CD1c-positive myeloid dendritic cell (primary cell): Measurements from ENCODE around the gene PBX1.
"Not testable (repeated sequence)": the region's sequence is repeated elsewhere in the genome, so short reads cannot be mapped to it uniquely, and the experiment has no call there.

Source experiments
- DNase-seq: peaks from one replicate; pipeline ENCODE4 v3.0.0-alpha.2; 2016; ENCODE audit errors: extremely low spot score

PBX1 gene

DNA sequence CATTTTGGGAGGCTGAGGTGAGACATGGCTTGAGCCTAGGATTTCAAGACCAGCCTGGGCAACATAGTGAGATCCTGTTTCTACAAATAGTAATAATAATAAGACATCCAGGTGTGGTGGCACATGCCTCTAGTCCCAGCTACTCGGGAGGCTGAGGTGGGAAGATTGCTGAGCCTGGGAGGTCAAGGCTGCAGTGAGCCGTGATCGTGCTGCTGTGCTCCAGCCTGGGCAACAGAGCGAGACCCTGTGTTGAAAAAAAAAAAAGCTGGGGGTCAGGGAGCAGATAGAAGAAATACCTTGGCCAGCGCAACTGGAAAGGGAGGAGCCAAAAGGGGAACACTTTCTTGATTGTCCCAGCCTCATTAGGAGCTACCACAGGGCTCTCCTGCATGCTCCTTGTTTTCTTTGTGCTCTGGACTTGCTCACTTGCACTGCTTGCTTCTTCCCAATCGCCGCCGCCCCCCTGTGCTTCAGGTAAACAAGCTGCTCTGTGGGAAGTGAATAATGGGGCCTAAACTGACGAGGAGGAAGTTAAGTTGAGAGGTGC lies 31.1 kb downstream of the PBX1 start:
- DNase-seq: no peak

DNA sequence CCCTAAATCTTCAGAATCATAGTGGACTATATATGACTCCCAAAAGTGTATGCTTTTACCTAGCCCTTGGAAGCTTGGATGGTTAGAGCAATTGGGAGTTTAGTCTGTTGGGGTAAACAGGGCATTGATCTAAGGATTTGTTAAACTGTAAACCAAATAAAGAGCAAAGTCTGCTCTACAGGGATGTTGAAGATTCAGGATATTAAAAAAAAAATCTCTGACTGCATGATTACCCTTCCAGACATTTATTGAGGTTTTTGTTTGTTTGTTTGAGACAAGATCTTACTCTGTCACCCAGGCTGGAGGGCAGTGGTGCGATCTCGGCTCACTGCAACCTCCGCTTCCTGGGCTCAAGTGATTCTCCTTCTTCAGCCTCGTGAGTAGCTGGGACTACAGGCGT lies 31.6 kb downstream of the PBX1 start:
- DNase-seq: no peak

DNA sequence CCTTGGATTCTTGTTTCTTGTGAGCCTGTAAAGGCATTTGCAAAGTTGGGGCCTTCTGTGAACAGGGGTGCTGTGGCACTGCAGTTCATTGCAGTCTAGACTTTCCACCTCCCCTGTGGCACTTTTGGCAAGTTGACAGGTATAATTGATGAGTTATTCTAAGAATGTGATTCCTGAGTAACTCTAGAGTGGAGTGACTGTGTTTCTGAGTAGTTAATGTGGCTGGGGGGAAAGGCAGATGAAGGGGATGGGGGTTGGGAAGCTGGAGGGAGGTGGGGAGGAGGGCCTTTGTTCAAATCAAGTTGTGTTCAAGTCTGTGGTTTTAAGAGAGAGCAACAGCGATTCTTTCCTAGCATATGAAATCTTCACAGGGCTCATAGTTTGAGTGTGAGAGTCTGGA lies 32.9 kb downstream of the PBX1 start:
- DNase-seq: no peak

DNA sequence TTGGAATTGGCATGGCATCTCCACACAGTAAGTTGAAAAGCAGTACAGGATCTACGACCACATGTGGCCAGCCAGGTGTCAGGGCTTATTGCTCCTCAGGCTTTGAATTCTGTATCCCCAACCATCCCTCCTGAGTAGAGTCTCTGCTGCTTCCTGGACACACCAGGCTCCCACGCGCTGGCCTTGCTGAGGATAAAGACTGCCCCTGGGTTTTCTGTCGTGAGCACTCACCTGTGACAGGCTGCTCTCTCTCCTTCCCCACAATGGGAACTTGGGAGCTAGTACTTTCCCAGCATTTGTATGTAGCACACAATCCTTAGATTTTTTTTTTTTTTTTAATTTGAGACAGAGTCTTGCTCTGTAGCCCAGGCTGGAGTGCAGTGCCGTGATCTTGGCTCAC lies 33.6 kb downstream of the PBX1 start:
- DNase-seq: no peak

DNA sequence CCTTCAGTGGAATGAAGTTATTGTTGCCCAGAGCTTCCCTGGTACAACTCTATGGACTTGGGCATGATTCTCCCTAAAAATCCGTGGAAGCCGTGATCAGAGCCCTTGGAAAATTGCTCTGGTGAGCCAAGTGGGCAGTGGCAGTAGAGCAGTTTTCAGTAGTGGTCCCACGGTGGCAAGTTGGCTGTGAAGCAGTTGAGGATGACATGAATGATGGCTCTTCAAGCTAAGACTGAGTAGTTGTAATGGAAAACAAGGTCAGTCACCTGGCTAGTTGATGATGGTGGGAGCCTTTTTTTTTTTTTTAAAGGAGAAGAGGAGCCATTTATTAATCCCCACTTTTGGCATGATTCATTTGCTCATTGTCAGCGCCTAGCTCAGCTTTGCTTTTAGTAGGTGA lies 36.2 kb downstream of the PBX1 start:
- DNase-seq: no peak

DNA sequence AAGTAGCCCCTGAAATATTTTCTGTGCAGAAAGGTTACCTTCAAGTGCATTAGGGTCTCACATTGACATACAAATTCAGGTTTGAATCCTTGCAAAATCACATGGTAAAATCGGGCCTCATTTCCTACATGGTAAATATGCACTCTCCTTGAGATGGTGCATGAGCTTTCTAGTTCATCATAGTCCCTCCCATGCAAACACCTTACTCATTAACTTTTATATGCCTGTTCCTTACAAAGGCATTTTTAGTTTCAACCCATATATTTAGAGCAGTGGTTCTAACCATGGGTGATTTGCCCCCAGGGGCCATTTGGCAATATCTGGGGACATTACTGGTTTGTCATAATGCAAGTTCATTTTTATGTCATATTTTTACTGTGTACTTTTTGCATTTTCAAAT lies 37.2 kb downstream of the PBX1 start:
- no peak for DNase-seq

DNA sequence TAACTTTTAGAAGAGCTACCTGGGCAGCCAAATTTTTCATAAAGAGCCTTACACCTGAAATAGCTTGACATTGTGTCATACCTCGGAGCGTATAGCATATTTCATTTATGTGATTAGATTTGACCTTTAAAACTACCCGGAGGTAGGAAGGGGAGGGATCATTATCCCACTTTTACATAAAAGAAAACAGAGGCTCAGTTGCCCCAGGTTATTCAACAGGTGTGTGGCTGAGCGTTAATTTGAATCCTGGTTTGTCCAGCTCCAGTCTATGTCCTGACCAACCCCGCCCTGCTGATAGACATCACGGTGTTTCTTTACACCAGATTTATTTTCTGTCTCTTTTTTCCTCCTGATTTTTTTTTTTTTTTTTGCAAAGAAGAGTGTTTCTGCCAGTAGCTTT lies 39.7 kb downstream of the PBX1 start:
- no peak for DNase-seq

DNA sequence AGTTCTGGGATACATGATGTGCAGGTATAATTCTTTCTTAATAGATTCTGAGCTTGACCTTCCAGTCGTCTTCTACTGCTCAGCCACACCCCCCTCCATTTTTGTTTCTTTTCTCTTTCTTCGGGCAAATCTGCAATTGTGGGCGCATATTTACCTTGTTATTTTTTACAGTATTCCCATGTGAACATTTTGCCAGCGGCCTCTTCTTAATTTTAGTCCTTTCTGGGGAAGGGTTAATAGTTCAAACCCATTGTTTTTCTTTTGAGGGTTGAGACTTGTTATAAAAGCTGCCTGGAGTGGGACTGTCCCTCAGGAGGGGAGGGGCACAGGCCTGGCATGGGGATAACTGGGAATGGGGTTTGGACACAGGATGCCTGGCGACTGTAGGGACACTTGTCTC lies 40.3 kb downstream of the PBX1 start:
- no peak for DNase-seq

DNA sequence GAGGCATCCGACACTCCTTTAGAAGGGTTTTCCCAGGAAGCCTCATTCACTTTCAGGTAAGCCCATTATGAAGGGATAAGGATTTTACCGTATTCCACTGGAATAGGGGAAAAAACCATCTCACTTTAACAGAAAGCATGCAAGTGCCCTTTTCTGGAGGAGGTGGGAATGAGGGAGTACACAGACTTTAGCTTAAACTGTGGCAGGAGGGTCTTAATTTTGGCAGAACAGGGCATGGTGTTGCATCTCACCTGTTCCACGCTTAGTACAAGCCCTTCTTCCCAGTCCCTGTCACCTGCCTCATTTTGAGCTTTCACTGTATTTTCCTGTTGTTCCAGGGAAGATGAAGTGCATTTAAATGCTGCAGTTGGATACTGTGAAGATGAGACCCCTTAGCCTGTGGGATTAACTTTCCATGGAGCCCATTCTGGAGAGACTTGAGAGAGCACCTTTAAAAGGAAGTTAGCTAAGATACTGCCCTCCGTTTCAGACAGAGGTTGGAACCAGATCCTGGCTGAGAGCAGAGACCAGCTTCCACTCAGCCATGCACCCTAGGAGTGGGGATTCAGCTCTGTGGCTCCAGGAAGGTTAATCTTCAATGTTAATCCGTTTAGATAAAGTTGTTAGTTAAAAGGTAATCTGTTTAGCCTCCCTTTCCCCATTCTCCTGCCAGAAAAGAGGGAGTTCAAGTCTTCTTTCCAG lies 42.6 kb downstream of the PBX1 start:
- no peak for DNase-seq

DNA sequence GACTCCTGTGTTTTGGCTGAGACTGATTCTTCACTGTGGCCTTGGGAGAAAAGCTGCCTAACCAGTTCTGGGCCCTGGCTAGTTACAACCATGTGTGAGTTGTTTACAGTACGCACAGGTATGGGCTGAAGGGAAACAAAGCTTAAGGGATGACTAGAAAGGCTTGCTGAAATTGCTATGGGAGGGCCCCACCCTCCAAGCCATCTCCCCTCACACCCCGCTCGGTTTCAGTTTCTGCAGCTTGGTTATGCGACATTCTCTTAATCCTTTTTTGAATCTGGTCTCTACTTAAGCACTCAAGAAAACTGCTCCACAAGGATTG lies 43.1 kb downstream of the PBX1 start:
- no peak for DNase-seq

DNA sequence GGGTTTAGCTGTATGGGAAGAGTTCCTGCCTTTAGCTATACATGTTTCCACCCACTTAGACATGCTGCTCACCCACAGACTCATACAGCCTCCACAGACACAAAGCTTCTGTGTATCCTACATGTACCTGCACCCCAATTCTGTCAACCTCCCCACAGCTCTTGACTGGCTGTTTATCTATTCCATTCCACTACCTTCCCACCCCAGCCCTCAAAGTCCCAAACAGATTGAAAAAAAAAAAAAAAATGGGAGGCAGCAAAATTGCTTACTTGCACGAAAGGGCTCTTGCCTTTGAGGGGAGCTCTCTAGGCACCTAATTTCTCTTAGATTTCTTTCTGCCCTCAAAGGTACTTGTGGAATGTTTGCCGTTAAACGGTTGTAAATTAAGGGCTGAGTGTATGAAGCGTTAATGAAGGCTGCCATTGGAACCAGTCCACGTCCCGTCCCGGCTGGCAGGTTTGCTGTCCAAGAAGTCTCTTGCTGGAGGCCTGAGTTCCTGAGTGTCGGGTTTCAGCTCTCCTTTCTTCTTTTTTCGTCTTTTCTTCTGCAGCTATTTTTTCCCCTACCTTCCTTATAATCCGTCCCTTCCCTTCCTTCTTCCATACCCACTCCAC lies 43.6 kb downstream of the PBX1 start:
- no peak for DNase-seq

DNA sequence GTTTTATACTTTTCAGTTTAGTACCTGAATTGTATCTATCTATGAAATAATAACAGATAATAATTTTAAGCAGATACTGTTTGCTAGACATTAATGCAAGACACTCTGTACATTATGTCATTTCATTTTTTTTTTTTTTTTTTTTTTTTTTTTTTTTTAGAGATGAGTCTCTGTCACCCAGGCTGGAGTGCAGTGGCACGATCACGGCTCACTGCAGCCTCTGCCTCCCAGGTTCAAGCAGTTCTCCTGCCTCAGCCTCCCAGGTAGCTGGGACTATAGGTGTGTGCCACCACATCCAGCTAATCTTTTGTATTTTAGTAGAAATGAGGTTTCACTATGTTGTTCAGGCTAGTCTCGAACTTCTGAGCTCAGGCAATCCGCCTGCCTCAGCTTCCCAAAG lies 44.8 kb downstream of the PBX1 start:
- DNase-seq: not testable (repeated sequence)

DNA sequence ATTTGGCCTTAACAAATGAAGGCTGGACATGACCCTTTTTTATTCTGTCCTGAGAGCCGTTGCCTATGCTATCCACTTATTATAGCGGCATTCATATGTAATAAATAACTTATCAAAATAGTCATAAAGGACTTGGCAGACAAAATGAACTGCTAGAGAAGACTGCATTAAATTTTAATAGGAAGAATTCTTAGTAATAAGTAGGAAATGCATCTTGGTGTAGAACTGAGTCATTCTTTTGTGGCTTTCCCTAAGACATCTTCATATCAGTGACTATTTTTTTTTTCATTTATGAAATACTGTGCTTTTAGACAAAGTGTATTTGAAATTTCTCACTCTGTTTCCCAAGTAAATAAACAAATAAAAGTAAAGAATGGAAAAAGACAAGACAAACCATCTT lies 45.6 kb downstream of the PBX1 start:
- no peak for DNase-seq

DNA sequence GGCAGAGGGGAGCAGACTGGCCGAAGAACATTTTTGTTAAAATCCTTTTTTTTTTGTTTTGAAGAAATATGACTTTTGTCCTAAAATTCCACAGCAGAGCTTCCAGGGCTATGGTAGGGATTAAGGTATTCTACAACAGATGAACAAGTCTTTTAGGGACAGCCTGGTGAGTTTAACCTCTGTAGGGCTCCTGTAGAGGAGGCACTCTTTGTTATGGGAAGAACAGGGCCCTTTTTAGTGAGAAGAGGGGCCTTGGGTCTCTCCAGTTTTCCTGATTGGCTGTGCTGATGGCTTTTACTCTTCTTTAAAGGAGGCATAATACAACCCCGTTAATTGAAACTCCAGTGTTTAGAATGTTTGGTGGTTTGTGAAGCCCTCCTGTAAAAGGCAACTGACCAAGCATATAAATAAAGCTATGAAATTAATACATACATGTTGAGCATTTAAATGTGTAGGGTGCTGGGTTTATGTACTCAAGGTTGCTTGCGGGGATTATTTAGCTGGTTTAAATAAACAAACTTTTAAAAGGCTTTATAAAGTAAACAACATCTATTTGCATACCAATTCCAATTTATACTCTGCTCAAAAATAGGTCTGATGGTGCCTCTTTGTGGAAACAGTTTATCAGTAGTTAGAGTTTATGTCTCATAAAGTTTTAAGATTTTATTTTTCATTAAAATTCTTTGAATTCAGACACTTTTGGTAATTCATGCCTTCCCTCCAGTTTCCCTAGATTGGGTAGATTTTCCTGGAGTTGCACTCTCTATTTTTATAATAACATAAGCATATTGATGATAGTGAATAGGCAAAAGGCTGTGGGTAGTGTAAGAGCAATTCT lies 46.5 kb downstream of the PBX1 start:
- DNase-seq: no peak

DNA sequence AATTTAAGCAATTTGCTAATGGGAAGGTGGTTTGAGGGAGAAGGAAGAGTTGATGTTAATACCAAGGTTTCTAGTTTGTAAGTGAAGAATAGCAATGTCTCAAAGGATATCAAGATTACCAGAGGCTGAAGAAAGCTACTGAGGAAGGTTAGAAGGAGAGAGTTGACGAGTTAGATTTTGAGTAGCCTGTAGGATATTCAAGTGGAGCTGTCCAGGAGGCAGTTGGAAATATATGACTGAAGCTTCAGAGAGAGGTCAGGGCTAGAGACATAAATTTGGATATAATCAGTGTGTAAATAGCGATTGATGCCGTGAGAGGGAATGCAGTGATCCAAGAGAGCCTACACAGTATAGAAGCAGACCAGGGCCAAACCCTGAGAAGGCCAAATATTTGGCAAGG lies 48.4 kb downstream of the PBX1 start:
- no peak for DNase-seq

DNA sequence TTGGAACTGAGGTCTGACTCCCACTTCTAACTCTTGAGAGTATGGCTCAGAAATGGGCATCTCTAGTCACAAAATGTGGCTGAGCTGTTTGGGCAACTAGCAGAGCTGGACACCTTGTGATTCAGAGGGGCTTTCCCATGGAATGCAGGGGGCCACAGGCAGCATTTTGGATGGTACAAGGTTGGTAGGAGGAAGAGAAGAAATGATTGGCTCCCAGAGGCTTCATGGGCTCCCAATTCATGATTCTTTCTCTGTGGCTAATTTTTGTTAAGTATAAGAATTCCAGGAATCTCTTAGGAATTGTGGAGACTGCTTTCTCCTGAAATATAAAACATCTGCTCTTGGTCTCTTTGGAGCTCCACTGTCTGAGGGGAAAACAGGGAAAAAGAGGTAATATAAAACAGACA lies 49.7 kb downstream of the PBX1 start:
- no peak for DNase-seq

DNA sequence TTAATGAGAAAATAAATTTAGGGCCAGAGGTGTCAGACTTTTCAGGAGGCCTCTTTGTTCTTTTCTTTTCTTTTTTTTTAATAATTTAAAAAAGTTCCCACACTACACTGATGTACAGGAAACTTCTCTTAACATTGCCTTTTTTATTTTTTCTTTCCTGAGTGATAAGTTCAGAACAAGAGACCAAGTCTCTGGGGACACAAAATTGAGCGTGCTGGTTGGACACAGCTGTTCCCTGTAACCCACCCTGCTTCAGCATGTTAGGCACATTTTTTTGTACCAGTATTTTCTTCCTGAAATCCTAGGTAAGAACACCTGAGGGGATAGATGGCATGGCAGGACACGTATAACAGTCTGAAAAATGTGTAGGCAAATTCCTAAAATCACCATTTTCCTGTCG lies 50.1 kb downstream of the PBX1 start:
- no peak for DNase-seq

DNA sequence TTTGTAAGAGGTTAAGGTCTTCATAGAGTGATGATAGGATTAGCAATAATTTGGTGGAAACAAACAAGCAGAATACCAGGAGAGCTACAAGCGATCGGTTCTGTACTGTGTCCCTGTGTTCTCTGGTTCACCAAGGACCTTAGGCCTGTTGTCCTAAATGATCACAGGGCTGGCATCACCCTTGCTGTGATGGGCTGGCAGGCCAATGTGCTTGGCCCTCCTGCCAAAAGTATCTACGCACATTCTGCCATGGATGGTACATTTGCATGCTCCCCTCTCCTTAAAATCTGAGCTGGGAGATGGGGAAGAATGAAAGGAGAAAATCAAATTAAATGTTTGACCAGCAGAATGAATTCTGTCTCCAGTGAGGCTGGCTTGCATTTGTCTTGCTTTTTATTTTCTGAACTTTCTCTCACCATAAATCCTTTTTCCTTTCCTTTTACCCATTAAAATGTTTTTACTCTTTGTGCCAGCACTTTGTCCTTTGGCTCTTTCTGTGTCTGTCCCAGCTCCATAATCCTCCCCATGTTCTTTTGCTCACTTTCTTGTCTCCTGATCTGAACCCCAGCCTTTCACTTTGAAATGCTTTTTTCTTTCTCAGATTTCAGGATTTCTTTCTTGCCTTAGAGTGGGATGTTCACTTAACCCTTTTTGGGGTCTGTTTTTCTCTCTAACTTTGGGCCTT lies 51.7 kb downstream of the PBX1 start:
- DNase-seq: no peak

DNA sequence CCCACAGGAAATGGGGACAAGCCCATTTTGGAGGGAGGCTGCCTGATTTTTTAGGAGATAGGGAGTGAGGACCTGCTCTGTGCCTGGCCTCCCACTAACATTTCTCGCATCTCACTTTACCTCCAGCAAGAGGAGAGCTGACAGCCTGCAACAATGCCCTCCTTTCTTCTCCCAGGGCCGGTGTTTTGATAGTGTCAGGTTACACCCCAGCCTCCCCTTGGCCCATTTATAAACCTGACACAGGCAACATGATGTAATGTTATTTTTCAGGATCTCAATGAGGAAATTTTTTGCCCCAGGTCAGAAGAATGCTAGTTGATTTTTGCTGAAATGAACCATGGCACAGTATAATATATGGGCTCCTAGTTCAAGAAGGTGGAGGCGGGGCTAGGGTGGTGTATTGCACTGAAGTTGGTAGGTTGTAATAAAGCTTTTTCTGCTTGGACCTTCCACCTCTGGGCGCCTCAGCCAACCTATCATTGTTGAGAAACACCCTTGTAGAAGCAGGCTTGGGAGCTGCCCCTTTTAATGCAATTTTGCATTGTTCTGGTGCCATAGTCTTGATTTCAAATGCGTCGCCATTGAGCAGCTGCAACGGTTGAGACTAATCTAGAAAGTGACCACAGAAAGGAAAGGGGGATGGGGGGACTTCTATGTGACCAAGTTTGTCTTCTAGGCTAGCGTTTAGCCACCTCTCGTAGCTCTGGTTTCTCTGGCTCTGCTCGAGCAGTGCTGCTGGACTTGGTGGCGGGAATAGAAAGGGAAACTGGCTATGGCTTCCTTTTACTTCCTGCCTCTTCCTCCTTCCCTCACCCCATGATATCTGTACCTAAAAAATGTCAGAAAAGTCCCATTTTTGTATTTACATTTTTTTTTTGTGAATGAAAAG lies 53.0 kb downstream of the PBX1 start:
- DNase-seq: no peak

DNA sequence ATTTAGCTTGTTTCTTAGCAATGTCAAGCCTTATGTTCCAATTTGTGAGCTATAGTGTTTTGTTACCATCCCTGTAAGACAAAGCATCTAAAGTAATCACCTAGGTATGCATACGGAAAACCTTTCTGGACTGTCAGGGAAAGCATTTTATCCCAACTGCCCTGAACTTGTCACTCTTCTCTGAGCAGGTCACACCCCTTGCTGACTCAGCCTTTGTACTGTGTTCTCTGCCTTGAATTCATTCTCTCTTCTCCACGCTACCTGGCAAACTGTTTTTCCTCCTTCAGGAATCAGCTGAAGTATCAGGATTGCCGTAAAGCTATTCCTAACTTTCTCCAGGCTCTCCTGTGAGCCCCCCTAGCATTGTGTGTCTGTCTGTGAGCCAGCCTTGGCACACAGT lies 54.2 kb downstream of the PBX1 start:
- no peak for DNase-seq

DNA sequence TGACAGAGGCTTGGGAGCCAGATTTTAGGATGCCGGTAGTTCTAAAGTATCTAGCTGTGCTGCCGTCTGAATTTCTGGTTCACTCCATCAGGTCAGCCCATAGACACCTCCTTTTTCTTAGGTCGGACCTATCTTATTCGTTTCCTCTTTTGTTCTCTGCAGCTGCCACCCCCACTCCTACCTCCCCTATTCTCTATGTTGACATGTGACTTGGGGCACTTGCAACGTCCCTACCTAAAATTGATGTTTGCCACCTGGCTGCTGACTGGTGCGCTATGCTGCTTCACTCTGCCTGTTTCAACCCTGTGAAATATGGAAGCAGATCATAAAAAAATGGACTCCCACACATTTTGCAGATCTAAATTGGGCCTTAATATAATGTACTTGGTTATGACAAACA lies 55.3 kb downstream of the PBX1 start:
- no peak for DNase-seq
